HG03354 (cell line): Measurements from ENCODE around the gene NCKAP1.
"Not testable (repeated sequence)": the region's sequence is repeated elsewhere in the genome, so short reads cannot be mapped to it uniquely, and the experiment has no call there.

ENCODE experiments used
- ATAC-seq: cut with Tn5 transposase; IDR thresholded peaks from one replicate; pipeline ENCODE4 v1.9.1; 2021; ENCODE audit warnings: mild to moderate bottlenecking; ENCODE audit not compliant: unreplicated experiment, poor library complexity, severe bottlenecking

The NCKAP1 gene

DNA sequence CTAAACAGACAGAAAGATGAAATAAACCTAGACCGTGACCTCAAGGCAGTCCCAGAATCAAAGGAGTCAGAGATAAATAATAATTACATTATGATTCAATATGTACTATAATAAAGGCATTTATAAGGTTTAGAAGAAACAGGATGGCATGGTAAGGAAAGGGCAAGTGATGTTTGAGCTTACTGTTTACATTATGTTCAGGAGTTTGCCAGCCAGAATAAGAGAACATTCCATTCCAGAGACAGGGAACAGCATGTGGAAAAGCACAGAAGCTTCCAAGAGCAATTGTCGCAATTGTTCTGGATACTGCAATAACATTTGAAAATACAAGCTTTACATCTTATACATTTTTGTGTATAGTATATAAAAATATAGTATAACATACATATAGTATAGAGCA, 121.8 kb downstream of the NCKAP1 start:
- ATAC-seq, result no peak

GRCh38 chr2:182915369-182916326, 122.6 kb downstream of the NCKAP1 start:
- ATAC-seq, result no peak

DNA sequence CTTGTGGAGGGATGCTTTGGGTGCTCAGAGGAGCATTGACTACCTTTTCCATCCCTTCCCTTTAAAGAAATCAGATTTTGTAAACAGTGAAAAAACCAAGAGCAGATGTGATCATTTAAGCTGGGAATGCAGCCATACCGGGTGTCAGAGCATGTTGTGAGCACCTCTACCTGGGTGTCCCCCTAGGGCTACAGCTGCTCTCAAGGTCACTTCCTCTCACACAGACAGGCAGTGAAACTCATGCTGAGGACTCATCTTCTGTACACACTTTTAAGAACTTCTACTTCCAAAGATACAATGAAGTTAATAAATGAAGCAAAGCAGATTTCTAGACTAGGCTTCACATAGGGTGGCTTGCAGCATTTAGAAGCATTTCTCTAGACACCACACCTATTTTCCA, 123.4 kb downstream of the NCKAP1 start:
- no peak for ATAC-seq

- no peak for ATAC-seq
Measured at GRCh38 chr2:182913064-182913463, 125.2 kb downstream of the NCKAP1 start.

GRCh38 chr2:182912518-182912915, 125.7 kb downstream of the NCKAP1 start:
- ATAC-seq, result no peak

GRCh38 chr2:182911813-182912517, 126.3 kb downstream of the NCKAP1 start:
- ATAC-seq, result no peak

GRCh38 chr2:182910965-182911364, 127.3 kb downstream of the NCKAP1 start:
- no peak for ATAC-seq

DNA sequence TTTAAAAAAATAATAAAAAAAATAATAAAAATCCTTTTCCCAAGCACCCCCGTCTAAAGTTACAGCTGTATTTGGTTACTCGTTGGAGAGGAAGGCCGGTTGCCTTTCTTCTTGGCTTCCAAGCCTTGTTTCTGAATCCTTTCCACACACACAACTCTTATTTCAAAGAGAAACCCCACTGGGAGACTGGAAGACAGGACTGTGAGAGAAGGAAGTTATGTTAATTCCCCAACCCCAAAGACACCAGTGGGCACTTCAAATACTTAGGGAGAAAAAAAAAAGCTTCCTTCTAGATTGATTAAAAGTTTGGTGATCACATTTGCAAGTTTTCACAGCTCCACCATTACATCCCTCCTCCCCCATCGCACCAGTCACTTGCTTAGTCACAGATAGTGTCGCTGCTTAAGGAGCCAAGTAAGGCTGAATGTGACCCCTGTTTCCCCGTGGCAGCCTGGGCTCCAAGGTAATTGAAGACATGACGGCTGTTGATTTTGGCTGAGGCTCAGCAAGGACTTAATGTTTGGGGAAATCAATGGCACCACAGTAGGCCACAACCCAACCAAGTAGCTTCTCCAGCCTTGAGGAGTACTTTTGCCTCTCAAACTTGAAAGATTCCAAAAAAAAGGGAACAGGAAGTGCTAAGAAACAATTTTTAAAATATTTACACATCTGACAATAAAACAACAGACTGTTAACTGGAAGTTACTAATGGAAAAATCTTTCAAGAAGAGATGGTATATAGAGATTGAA, 131.0 kb downstream of the NCKAP1 start:
- no peak for ATAC-seq

DNA sequence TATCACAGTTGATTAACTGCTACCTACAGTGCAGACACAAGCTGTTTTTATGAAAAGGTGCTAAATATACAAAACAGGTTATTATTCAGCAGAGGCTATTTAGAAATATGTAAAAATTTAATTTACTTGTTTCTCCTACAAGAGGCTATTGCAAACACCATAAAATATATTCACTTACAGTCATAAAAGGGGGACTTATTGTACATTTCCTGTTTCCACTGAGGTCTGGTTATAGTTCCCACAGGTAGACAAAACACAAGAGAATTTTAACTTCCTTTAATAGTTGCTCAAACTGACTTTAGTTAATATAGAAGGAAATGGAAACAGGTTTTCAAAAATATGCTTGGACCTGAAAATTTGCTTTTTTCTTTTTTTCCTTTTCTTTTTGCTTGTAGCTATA, 131.8 kb downstream of the NCKAP1 start:
- peak; percentile 71 for ATAC-seq

GRCh38 chr2:182904844-182905243, 133.4 kb downstream of the NCKAP1 start:
- no peak for ATAC-seq

- no peak for ATAC-seq
Measured at GRCh38 chr2:182903566-182903965, 134.7 kb downstream of the NCKAP1 start.

DNA sequence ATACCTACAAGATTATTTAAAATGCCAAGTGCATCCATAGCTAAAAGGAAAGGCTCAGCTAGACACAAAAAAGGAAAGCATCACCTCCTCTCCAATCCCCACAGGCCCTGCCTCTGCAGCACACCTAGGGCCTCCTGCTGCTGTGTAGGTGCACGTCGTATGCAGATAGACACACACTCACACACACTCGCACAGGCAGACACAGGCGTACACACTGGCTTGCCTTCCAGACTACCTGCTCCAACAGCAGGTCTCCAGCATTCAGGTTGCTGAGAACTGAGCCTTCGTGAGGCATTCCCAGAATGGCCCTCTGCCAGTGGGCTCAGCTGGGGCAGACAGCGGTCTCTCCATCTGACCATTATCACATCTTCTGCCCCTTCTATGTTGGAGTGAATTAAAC, 136.5 kb downstream of the NCKAP1 start:
- ATAC-seq, result no peak

- ATAC-seq, result no peak
Measured at GRCh38 chr2:182898718-182899117, 139.5 kb downstream of the NCKAP1 start.

DNA sequence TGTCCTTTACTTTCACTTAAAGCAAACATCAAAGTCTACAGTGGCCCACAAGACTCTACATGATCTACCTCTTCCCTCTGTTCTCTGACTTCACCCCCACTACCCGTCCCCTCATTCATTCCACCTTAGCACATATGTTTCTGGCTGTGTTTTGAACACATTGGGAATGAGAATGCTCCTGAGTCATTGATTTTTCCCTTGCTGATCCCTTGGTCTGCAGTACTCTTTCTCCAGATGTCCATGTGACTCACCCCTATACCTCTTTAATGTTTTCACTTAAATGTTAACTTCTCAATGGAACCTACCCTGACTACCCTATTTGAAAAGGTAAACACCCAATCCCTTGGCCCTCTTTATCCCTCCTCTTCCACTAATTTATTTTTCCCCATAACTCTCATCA, 141.1 kb downstream of the NCKAP1 start:
- ATAC-seq, result no peak

DNA sequence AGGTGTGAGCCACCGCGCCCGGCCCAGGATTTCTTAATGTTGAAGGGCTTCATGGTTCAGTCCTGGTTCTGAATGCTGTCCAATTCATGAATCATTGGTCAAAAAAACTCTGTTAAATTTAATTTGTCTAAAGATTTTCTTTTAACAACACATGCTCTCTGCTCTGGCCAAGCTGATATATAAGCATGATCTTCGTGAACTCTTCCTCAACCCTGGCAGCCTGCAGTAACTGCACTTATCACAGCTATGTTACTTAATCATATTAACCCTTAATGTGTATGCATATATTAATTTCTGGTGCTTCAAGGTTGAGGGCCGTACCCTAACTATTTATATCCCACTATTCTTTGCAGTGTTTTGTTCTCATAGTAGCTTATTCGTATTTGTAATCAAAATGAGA, 142.5 kb downstream of the NCKAP1 start:
- no peak for ATAC-seq

- ATAC-seq, result no peak
Measured at GRCh38 chr2:182895169-182895568, 143.1 kb downstream of the NCKAP1 start.

GRCh38 chr2:182894174-182894573, 144.1 kb downstream of the NCKAP1 start:
- ATAC-seq, result no peak

- no peak for ATAC-seq
Measured at GRCh38 chr2:182893666-182894065, 144.6 kb downstream of the NCKAP1 start.

- not testable (repeated sequence) for ATAC-seq
Measured at GRCh38 chr2:182893035-182893434, 145.2 kb downstream of the NCKAP1 start.

- ATAC-seq, result no peak
Measured at GRCh38 chr2:182891611-182892010, 146.6 kb downstream of the NCKAP1 start.
